GM23248 (cell line): ENCODE results near the gene C11orf91.

Experiments
- EZH2 ChIP-seq: fragments of 200-600 bp; sonication (generic); IDR thresholded peaks from 2 replicates; pipeline ENCODE4 v1.6.1; 2018; ENCODE audit warnings: antibody characterized with exemption, mild to moderate bottlenecking; ENCODE audit not compliant: insufficient read depth, poor library complexity, severe bottlenecking
- EZH2phosphoT487 ChIP-seq: fragments of 200-600 bp; sonication (generic); IDR thresholded peaks from 2 replicates; pipeline ENCODE4 v1.6.1; 2018; ENCODE audit warnings: antibody characterized with exemption, moderate library complexity, mild to moderate bottlenecking, low read depth; ENCODE audit not compliant: insufficient read depth

- TF ChIP-seq EZH2 (no peak), EZH2phosphoT487 (no peak)
These were observed 12.7 kb downstream of the C11orf91 start for GRCh38 chr11:33687733-33688479.
